ENCODE measurements around the gene CDC26. TPM values are rescaled to one million over a fixed set of nuclear protein-coding genes. Genes with fewer than 3 reads are reported as not detected.

Gene CDC26
- total and polyA plus RNA-seq, 10 of the 15 experiments (the other 5 are each of a cell fraction or from before 2014, with no cell fraction given), result 28.2 to 156 (median 61.5) TPM

- SMC1A ChIA-PET (ENCODE audit: uncharacterized antibody, unreplicated experiment), result interaction anchor here (1.2 to 4.4 kb wide), 2 partner anchors 20 to 67 kb away, joined by 3 to 14 read pairs; partner anchors contain the start of genes FKBP15 and SLC31A1
Measured at GRCh38 chr9:113241161-113241560, 34.2 kb downstream of the CDC26 start.

More at GRCh38 chr9:113241161-113241560, 34.2 kb downstream of the CDC26 start:
- FAIRE-seq (no peak), ATAC-seq (no peak), DNase-seq (ENCODE audit: low read depth, low spot score) (no peak)
- no peak overlapping the region for H3K9ac ChIP-seq (ENCODE audit: control insufficient read depth, insufficient read depth, low read length)
- no peaks in the 10 kb centered on the region for H3K9me3 ChIP-seq (replicated peaks; ENCODE audit: control insufficient read depth, insufficient read depth, low read length)
- no peaks in the 10 kb centered on the region for H3K36me3 ChIP-seq (ENCODE audit: control insufficient read depth in 2 of 2, insufficient read depth in 2 of 2, low read length in 1 of 2)
- H4K20me1 ChIP-seq (ENCODE audit: control insufficient read depth, insufficient read depth), result no peaks in the 10 kb centered on the region
- no peak overlapping the region for H3K27ac ChIP-seq (ENCODE audit: control insufficient read depth, insufficient read depth)
- 100% methylated on average over 2 of the region's 2 CpGs for WGBS (ENCODE audit: insufficient coverage, insufficient replicate concordance, low lambda C conversion rate, missing lambda C conversion rate)
- no peak overlapping the region for H3K4me2 ChIP-seq (ENCODE audit: control insufficient read depth, insufficient read depth)
- H2AFZ ChIP-seq (ENCODE audit: control insufficient read depth, low read depth, low read length), result no peak overlapping the region
- in situ Hi-C loops (cut with MboI) (no loop called here), intact Hi-C loops (cut with micrococcal nuclease; ENCODE audit: unreplicated experiment) (no loop called here)
- H3K4me3 ChIP-seq, result no peak overlapping the region
- peaks cover 6% of the 10 kb centered on the region; the same call in 1 of the 2 replicates for H3K4me1 ChIP-seq (ENCODE audit: control insufficient read depth, insufficient read depth, low read length)
- no peaks in the 10 kb centered on the region for H3K27me3 ChIP-seq (replicated peaks in 1 of 2; ENCODE audit: control insufficient read depth in 2 of 2, insufficient read depth in 2 of 2, low read length in 1 of 2)
- POLR2A ChIA-PET, result interaction anchor here (0.7 kb wide), 1 partner anchor 730 kb away, joined by 4 read pairs; no protein-coding TSS in a partner anchor
- H3K79me2 ChIP-seq (ENCODE audit: control insufficient read depth, insufficient read depth, low read length), result no peaks in the 10 kb centered on the region; the same call in none of the 2 replicates
- TF ChIP-seq RCOR1 (conservative IDR thresholded peaks at IDR 0.05; ENCODE audit: low read depth, low read length) (no peak), USF2 (IDR thresholded peaks at IDR 0.05; ENCODE audit: borderline replicate concordance, low read depth, low read length) (no peak), GATAD2B (conservative IDR thresholded peaks at IDR 0.05; ENCODE audit: low read depth) (no peak), E2F4 (IDR thresholded peaks at IDR 0.05; ENCODE audit: low read depth, low read length) (no peak), POLR2AphosphoS2 (IDR thresholded peaks at IDR 0.05; ENCODE audit: low read depth, low read length) (no peak)
- RAD21 ChIA-PET (ENCODE audit: unreplicated experiment), result no interaction called here
- BruUV-seq (replicated peaks), result no TSS peak
- CTCF ChIA-PET, result no interaction called here

Data from GM12878 (cell line).